EL (cell line): Measurements from ENCODE around the gene SPTAN1.

ENCODE experiments used
- DNase-seq: peaks from one replicate; pipeline ENCODE4 v3.0.0-alpha.2; 2016

The SPTAN1 gene

DNA sequence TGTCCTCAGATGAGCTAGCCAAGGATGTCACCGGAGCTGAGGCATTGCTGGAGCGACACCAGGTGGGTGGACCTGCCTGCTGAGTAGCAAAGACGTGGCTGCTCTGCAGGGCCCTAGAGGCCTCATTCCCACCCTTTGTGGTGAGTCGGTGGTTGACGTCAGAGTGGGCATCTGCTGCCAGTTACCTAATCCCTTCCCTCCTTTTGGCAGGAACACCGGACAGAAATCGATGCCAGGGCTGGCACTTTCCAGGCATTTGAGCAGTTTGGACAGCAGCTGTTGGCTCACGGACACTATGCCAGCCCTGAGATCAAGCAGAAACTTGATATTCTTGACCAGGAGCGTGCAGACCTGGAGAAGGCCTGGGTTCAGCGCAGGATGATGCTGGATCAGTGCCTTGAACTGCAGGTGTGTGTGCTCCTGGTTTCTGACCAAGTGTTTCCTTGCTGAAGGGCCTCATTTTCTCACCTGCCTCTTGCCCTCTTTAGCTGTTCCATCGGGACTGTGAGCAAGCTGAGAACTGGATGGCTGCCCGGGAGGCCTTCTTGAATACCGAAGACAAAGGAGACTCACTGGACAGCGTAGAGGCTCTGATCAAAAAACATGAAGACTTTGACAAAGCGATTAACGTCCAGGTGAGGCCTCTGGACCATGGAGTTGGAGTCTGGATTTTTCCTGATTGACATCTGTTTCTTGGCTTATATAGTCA, 55.4 kb downstream of the SPTAN1 start:
- DNase-seq: no peak

DNA sequence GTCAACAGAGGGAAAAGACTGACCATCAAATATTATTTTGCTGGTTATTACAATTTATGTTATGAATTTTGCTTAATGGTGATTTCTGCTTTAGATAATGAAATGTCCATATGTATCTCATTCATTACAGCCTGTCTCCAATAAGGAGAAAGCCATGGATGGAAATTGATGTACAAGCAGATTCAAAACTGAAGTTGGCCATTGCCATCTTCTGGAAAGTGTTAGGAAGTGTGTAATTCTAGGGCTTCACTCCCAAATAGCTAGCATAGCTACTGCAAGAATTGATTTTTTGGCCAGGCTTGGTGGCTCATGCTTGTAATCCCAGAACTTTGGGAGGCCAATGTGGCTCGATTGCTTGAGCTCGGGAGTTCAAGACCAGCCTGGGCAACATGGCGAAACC, 58.5 kb downstream of the SPTAN1 start:
- DNase-seq: no peak

DNA sequence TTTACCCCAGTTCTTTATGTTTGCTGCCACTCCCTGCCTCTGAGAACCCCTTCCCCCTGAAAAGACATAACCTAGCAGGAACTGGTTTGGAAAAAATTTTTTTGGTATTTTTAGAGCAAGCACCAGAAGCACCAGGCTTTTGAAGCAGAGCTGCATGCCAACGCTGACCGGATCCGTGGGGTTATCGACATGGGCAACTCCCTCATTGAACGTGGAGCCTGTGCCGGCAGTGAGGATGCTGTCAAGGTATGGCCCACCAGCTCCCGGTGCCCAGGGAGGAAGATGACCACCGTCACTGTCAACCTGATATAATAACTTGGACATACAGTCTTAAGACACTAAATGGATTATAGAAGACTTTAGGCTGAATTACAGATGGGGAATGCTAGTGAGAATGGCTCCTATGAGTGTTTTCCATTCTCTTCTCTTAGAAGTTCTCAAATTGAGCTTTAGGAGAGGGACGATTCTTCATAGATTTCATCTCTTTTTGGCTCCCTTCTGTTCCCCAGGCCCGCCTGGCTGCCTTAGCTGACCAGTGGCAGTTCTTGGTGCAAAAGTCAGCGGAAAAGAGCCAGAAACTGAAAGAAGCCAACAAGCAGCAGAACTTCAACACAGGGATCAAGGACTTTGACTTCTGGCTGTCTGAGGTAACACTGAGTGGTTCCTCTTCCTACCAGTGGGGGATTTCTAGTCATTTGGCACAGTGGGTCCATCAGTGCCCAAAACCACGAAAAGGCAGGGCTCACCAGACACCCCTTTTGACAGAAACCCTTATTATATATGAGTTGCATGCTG, 59.4 kb downstream of the SPTAN1 start:
- no peak for DNase-seq

DNA sequence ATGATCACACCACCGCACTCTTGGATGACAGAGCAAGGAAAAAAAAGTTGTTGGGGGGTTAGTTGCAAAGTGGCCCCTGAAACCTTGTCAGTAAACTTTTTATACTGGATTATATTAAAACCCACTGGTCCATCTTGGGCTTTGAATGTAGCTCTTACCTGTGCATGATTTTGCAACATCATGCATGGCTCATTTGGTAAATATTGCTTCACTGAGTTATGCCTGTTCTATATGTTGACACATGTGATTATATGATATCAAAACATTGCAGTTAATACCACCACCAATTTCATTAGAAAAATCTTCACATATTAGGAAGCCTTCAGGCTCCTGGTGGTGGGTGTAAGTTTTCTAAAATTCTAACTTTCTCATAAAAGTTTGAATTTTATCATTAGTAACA, 62.3 kb downstream of the SPTAN1 start:
- no peak for DNase-seq

DNA sequence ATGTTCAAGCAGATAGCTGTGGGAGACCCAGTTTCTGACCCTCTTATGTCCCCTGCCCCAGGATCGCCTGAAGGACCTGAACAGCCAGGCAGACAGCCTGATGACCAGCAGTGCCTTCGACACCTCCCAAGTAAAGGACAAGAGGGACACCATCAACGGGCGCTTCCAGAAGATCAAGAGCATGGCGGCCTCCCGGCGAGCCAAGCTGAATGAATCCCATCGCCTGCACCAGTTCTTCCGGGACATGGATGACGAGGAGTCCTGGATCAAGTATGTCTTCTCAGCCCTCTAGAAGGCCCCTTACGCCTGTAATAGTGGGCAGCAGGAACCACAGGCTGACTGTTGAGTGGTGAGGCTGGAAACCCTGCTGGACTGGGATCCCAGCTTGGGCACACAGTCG, 63.2 kb downstream of the SPTAN1 start:
- DNase-seq: no peak

DNA sequence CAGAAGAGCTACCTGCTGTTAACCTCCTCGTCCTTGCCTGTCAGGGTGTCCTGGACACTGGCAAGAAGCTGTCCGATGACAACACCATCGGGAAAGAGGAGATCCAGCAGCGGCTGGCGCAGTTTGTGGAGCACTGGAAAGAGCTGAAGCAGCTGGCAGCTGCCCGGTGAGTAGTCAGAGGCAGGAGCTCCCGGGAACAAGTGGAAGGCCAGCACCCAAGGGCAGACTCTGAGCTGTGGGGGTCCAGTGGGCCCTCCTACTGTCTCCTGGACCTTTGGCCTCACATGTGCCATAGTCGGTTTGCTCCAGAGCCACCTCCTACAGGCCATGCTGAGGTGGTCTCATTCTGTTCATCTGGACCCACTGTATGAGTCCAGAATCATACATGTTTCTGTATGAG, 65.6 kb downstream of the SPTAN1 start:
- no peak for DNase-seq

DNA sequence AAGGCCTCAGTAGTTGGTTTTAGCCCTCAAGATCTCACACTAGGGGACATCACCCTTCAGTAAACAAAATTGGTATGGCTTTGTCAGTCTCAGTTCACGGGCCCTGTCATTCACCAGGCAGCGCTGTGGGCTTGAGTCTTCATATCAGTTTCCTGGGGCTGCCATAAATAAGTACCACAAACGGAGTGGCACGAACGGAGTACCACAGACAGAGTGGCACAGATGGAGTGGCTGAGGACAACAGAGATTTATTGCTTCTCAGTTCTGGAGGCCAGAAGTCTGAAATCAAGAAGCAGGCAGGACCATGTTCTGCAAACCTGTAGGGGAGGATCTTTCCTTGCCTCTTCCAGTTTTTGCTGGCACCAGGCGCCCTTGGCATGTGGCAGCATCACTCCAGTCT, 66.7 kb downstream of the SPTAN1 start:
- DNase-seq: no peak

DNA sequence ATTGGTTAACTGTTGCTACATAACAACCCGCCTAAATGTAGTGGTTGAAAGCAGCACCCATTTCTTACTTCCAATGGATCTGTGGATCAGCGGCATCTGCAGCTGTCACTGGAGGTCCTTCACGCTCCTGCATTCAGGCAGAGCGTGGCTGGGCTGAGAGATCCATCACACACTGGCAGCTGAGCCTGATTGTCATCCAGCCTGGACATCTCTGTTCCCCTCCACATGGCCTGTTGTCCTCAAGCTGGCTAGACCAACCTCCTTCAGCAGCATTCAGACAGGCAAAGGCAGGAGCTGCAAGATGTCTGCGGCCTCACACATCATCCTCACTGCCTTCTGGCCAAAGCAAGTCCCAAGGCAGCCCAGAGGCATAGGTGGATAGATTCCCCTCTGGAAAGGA, 67.4 kb downstream of the SPTAN1 start:
- no peak for DNase-seq

DNA sequence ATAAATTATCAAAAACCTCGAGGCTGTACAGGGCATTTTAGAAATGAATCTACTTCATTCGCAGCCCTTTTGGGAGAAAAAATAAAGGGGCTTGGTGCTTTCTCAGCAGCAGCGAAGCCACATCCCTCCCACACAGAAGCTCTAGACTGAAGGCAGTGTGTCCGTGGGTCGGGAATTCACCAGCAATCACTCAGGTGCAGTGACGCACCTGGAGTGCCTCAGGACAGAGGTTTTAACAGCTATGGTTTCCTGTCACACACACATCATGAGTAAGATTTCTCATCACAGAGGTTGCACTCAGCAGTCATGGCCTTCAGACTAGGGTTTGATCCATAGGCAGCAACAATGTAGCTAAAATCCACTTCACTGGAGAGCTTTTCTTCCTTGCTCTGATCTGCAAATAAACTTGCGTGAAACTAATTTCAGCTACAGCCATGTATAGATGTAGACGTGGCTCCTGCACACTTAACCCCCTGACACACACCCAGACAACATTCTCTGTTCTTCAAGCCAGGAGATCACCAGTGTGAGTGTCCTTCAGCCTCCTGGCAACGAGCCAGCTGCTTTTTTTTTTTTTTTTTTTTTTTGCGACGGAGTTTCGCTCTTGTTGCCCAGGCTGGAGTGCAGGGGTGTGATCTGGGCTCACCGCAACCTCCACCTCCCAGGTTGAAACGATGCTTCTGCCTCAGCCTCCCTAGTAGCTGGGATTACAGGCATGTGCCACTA, 69.5 kb downstream of the SPTAN1 start:
- DNase-seq: no peak

DNA sequence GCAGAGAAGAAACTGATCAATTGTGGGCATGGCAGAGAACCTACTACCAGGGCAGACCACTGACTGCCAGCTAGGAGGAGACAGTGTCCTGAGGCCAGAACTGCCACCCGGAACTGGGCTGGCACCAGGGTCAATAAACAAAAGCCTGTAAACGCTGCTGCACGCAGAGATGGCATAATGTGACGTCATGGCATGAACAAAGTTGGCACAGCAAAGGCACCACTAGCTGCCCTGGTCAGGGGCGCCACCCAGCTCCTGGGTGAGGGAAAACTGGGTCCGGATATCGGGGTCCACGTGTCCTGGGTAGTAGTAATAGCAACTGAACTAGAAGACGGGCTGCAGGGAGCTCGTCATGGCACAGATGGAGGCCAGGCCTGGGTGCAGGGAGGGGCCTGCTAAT, 72.2 kb downstream of the SPTAN1 start:
- no peak for DNase-seq

DNA sequence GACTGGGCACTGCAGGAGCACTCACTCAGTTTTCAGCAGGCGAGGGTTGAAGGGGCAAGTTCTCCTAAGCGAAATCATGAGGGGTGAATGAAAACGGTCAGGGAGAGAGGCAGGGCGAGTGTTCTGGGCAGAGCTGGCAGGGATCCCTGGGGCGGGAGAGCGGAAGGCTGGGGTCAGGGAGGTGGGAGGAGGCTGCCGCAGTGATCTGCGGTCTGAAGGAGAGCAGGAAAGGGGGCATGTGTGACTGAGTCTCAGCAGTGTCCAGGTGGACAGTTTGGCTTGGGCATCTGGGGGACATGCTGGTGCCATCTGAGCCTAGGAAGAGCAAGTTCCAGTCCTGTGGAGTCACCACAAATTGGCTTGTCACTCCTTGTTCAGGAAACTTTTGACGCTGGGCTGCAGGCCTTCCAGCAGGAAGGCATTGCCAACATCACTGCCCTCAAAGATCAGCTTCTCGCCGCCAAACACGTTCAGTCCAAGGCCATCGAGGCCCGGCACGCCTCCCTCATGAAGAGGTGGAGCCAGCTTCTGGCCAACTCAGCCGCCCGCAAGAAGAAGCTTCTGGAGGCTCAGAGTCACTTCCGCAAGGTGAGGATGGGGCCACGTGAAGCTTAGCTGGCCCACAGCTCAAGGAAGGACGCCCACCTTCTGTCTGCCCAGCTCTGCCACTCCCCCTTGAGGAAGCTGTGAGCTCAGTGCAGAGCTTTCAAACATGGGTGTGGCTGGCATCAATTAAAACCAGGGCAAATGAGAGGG, 73.2 kb downstream of the SPTAN1 start:
- DNase-seq: no peak

DNA sequence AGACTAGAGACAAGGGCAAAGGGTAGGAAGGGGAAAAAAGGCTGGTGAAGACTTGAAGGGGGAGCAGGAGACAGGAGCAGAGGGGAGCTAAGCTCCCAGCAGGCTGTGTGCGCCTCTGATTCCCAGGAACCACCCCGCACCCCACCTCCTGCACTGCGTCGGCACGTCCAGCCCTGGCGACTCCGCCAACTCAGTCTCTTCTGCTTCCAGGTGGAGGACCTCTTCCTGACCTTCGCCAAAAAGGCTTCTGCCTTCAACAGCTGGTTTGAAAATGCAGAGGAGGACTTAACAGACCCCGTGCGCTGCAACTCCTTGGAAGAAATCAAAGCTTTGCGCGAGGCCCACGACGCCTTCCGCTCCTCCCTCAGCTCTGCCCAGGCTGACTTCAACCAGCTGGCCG, 73.8 kb downstream of the SPTAN1 start:
- no peak for DNase-seq

DNA sequence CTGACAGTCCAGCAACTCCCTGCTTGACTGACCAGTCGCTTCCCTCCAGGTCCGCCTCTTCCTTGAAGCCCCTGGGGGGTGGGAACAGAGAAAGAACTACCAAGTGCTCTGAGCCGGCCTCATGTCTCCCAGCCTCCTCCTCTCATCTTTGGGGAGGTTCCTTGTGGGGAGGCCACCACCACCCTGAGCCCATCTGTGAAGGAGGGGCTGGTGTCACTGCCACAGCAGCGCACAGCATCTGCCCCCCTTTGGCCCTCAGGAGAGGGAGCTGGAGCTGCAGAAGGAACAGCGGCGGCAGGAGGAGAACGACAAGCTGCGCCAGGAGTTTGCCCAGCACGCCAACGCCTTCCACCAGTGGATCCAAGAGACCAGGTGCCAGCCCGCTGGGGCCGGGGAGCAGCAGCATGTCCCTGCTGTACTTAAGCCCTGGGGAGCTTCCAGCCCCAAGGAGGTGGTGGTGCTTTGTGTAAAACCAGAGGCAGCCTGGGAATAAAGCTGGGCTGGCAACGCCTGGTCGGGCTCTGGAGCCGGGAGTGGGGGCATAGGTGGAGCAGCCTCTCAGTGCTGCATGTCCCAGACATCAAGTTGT, 74.8 kb downstream of the SPTAN1 start:
- no peak for DNase-seq

DNA sequence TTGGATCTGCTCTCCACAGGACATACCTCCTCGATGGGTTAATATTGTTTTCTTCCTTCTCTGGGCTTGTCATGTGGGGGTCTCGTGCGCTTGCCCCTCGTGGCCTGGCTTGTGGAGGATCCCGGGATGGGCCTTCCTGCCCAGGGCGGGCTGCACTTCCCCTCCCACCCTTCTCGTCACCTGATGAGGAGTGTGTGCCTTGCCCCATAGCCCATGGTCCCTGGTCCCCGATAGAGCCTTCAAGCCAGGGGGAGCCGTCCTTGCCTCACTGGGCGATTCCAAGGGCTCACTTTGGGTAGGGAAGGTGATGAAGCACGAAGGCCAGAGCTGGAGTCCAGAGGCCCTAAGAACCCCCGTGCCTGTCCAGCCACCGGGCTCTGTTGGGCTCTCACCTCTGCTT, 75.5 kb downstream of the SPTAN1 start:
- no peak for DNase-seq

DNA sequence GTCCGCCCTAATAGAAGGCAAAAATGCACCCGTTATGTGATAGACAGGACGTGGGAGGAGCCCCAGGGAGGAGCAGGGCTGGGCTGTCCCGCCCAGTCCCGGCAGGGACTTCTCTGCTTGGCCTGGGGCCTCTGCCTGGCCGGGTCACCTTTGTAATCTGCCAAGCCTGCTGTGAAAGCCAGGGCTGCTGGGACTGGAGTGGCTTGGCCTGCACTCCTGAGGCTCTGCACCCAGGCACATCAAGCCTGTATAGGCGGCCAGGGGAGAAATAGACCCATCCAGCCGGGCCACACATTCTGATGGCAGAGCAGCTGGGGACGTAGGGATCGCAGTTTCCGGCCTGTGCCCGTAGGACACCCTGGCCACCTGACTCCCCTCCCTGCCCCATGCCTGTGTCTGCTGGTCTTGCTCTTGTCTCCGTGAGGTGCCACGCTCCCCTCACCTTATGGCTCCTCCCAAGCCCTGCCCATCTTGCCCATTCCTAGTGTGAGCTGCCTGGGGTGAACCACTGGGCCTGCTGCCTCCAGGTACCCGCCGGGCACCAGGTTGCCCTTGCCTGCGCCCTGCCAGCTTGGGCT, 76.2 kb downstream of the SPTAN1 start:
- no peak for DNase-seq

DNA sequence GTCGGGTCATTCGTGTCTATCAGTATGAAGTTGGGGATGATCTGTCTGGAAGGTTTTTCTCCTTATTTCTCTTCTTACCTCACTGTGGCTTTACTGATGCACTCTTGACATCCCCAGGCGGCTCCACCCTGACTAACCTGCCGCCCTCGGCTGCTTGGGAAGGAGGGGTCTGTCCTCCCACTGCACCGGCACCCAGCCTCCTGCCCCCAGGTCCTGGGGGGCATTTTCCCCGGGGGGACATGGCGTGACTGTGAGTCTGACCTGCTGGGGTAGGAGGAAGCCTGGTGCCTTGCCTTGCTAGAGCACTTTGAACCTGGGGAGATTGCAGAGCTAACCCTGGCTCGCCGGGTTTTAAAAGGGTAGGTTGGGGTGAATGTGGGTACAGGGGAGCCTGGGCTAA, 76.7 kb downstream of the SPTAN1 start:
- no peak for DNase-seq

DNA sequence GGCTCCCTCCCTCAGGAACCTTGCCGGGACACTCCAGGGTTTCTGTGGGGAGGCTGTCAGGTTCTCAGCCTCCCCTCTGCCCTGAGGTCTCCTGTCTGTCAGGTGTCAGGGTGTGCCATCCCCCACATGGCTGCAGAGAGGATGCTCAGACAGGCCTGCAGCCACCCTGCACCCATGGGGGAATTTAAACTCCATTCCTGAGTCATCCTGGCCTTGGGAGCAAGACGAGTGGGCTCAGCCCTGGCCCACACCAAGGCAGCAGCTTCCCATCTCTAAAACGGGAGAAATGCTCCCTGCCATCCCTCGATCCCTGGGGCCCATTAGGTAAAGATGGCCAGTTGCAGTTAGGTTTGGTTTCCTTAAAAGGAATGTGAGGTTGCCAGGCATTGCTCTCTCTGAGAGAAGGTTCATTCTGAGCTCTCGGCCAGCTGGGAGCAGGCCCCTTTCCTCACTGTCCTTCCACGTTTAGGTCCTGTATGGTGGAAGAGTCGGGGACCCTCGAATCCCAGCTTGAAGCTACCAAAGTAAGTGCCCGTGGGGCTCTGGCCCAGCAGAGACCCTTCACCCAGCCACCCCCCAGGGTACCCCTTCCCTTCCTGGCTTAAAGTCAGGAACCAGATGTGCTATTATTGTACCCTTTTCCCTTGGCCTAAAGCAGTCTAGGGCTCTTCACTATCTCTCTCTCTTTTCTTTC, 77.6 kb downstream of the SPTAN1 start:
- DNase-seq: no peak

DNA sequence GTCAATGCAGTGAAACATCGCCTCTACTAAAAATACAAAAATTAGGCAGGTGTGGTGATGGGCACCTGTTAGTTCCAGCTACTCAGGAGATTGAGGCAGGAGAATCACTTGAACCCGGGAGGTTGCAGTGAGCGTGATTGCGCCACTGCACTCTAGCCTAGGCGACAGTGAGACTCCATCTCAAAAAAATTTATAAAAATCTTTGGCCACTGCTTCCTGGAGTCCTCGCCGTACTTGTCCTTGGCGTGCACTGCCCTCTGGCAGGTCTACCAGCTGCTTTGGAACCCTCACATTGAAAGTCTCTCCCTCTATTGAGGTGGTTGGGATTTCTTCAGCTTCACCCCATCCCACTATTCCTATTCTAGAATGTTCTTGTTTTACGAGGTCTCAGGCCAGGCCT, 79.2 kb downstream of the SPTAN1 start:
- DNase-seq: no peak

DNA sequence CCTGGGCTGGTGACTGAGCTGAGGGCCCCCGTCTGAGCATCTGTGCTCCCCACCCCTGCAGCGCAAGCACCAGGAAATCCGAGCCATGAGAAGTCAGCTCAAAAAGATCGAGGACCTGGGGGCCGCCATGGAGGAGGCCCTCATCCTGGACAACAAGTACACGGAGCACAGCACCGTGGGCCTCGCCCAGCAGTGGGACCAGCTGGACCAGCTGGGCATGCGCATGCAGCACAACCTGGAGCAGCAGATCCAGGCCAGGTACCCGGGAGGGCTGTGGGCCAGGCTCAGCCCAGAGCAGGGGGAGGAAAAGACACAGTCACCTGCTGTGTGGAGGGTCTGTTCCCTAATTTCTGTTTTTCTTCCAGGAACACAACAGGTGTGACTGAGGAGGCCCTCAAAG, 79.7 kb downstream of the SPTAN1 start:
- DNase-seq: no peak

DNA sequence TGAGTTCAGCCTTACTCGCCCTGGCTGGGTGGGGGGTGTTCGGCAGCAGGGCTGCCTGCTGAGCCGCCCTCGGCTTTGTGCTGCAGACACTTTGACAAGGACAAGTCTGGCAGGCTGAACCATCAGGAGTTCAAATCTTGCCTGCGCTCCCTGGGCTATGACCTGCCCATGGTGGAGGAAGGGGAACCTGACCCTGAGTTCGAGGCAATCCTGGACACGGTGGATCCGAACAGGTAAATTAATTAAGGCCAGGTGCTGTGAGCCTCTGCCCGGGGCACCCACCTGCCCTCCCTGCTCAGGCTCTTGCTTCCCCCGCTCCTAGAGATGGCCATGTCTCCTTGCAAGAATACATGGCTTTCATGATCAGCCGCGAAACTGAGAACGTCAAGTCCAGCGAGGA, 80.1 kb downstream of the SPTAN1 start:
- no peak for DNase-seq

DNA sequence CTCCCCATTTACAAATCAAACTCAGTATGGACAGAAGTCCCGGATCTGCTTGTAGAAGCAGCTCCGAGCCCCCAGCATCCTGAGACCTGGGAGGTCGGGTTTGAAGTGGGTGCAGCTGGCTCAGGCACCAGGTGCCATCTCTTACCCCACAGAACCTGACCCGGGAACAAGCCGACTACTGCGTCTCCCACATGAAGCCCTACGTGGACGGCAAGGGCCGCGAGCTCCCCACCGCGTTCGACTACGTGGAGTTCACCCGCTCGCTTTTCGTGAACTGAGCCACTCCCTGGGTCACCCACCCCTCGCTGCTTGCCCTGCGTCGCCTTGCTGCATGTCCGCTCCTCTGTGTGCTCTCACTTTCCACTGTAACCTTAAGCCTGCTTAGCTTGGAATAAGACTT, 80.7 kb downstream of the SPTAN1 start:
- no peak for DNase-seq

DNA sequence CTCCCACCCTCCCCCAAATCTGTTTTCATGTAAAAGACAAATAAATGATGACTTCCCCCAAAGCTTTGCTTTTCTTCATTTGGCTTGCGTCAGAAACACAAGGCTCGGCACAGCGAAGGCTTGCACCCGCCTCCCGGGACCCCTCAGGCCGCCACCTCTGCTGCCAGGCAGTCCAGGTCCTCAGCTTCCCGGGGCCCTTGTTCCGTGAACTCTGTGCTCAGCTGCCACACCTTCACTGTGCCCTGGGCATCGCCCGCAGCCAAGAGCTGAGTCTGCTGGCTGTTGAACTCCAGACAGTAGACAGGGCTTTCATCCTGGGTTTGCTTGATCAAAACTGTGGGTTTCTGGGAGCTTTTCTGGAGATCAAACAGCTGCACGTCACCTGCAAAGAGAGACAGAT, 81.2 kb downstream of the SPTAN1 start:
- no peak for DNase-seq
